ENCODE results near the gene RABGAP1L. TPM values are rescaled to one million over a fixed set of nuclear protein-coding genes. Genes with fewer than 3 reads are reported as not detected.

The RABGAP1L gene
- polyA plus RNA-seq, 3 donors: 35.2 to 75.3 (median 63.3) TPM

DNA sequence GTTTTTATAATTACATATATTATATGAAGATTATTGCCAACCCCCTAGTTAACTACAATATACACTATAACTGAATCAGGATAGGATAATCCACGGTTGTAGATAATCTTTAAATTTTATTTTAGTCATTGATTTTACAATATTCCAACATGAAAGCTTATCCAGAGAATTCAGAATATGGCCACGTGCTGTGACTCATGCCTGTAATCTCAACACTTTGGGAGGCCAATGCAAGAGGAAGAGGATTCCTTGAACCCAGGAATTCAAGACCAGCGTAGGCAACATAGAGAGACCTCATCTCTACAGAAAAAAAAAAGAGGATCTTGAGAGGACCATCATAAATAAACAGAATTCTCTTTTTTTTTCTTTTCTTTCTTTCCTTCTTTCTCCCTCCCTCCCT is 720.9 kb downstream of the RABGAP1L start:
- intact Hi-C loops (cut with micrococcal nuclease): no loop called here
- TF ChIP-seq, protein P1, sequence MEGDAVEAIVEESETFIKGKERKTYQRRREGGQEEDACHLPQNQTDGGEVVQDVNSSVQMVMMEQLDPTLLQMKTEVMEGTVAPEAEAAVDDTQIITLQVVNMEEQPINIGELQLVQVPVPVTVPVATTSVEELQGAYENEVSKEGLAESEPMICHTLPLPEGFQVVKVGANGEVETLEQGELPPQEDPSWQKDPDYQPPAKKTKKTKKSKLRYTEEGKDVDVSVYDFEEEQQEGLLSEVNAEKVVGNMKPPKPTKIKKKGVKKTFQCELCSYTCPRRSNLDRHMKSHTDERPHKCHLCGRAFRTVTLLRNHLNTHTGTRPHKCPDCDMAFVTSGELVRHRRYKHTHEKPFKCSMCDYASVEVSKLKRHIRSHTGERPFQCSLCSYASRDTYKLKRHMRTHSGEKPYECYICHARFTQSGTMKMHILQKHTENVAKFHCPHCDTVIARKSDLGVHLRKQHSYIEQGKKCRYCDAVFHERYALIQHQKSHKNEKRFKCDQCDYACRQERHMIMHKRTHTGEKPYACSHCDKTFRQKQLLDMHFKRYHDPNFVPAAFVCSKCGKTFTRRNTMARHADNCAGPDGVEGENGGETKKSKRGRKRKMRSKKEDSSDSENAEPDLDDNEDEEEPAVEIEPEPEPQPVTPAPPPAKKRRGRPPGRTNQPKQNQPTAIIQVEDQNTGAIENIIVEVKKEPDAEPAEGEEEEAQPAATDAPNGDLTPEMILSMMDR (IDR thresholded peaks at IDR 0.05): no peak
- no CpG with 5 or more reads among the region's 3 CpGs for WGBS (ENCODE audit: insufficient coverage)

DNA sequence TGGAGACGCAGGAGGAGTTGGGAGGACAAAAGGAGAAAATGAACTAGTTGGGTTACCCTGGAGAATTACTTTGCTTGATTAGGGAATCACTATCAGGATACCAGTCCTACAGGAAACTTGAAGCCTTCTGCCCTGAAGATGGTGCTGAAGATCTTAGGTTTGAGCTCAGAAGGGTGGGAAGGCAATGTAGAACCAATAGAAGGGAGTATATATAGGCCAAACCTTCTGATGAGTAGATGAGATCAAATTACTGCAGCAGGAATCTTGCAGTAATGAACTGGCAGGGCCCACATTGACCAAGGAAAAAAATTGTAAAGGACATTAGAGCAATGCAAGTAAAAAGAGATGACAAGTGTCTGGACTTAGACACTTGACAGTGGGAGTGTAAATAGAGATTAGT is 724.1 kb downstream of the RABGAP1L start:
- Mint-ChIP-seq H3K27me3 (ENCODE audit: low read depth in 3 of 3) (no peaks in the 10 kb centered on the region), H3K4me3 (no peak overlapping the region), H3K36me3 (peaks cover 0 to 9% of the 10 kb centered on the region in 2 donors), H3K27ac (peak overlapping the region in 2 of 7 donors; percentile 5 to 10), H3K4me1 (peaks cover 17% of the 10 kb centered on the region), H3K9me3 (peaks cover 0 to 2% (median 0%) of the 10 kb centered on the region in 7 donors)
- 100% methylated on average over 1 of the region's 1 CpG for WGBS (ENCODE audit: insufficient coverage)
- H3K4me1 ChIP-seq (ENCODE audit: control insufficient read depth in 1 of 2, insufficient read depth in 2 of 2, low read length in 2 of 2): peaks cover 4 to 15% of the 10 kb centered on the region in 2 donors
- H3K9ac ChIP-seq (ENCODE audit: insufficient read depth, low read length, poor library complexity, severe bottlenecking): no peak overlapping the region
- peak overlapping the region in 1 of 2 donors; percentile 9 for H3K27ac ChIP-seq (ENCODE audit: low read depth in 1 of 2, low read length in 2 of 2)
- H3K36me3 ChIP-seq (replicated peaks in 1 of 2; ENCODE audit: control insufficient read depth in 1 of 2, insufficient read depth in 2 of 2, low read length in 2 of 2): no peaks in the 10 kb centered on the region
- no peak overlapping the region for H3K4me2 ChIP-seq (replicated peaks; ENCODE audit: extremely low read depth, low read length, poor library complexity, severe bottlenecking)
- no peaks in the 10 kb centered on the region for H3K9me3 ChIP-seq (replicated peaks in 1 of 2; ENCODE audit: control insufficient read depth in 1 of 2, insufficient read depth in 1 of 2, low read length in 2 of 2)
- no peaks in the 10 kb centered on the region for H3K79me2 ChIP-seq (ENCODE audit: insufficient read depth, low read length)
- no peak for DNase-seq
- H2AFZ ChIP-seq (ENCODE audit: insufficient read depth, low read depth, low read length, poor library complexity, severe bottlenecking): no peak overlapping the region
- H4K20me1 ChIP-seq (ENCODE audit: insufficient read depth, low read length): no peaks in the 10 kb centered on the region
- TF ChIP-seq, protein P1 (IDR thresholded peaks at IDR 0.05): no peak
- no peak overlapping the region for H3K4me3 ChIP-seq (replicated peaks in 1 of 3; ENCODE audit: low read depth in 2 of 3, low read length in 3 of 3)
- no peaks in the 10 kb centered on the region for H3K27me3 ChIP-seq (ENCODE audit: control insufficient read depth in 2 of 2, insufficient read depth in 2 of 2, low read length in 2 of 2)
- intact Hi-C loops (cut with micrococcal nuclease): no loop called here

More for the DNA sequence above, 720.9 kb downstream of the RABGAP1L start:
- no peak overlapping the region for H2AFZ ChIP-seq (ENCODE audit: insufficient read depth, low read depth, low read length, poor library complexity, severe bottlenecking)
- no peak overlapping the region for H3K27ac ChIP-seq (ENCODE audit: low read depth in 1 of 2, low read length in 2 of 2)
- peaks cover 24% of the 10 kb centered on the region for H3K4me1 Mint-ChIP-seq
- no peaks in the 10 kb centered on the region for H4K20me1 ChIP-seq (ENCODE audit: insufficient read depth, low read length)
- peaks cover 2 to 9% of the 10 kb centered on the region in 2 donors for H3K36me3 Mint-ChIP-seq
- no peaks in the 10 kb centered on the region for H3K9me3 Mint-ChIP-seq
- H3K9me3 ChIP-seq (replicated peaks in 1 of 2; ENCODE audit: control insufficient read depth in 1 of 2, insufficient read depth in 1 of 2, low read length in 2 of 2): no peaks in the 10 kb centered on the region
- H3K27me3 Mint-ChIP-seq (ENCODE audit: low read depth in 3 of 3): peaks cover 0 to 2% (median 0%) of the 10 kb centered on the region in 3 donors
- no peaks in the 10 kb centered on the region for H3K27me3 ChIP-seq (ENCODE audit: control insufficient read depth in 2 of 2, insufficient read depth in 2 of 2, low read length in 2 of 2)
- peaks cover 10 to 20% of the 10 kb centered on the region in 2 donors for H3K4me1 ChIP-seq (ENCODE audit: control insufficient read depth in 1 of 2, insufficient read depth in 2 of 2, low read length in 2 of 2)
- H3K4me3 ChIP-seq (replicated peaks in 1 of 3; ENCODE audit: low read depth in 2 of 3, low read length in 3 of 3): no peak overlapping the region
- H3K9ac ChIP-seq (ENCODE audit: insufficient read depth, low read length, poor library complexity, severe bottlenecking): no peak overlapping the region
- H3K79me2 ChIP-seq (ENCODE audit: insufficient read depth, low read length): no peaks in the 10 kb centered on the region
- H3K4me3 Mint-ChIP-seq: no peak overlapping the region
- DNase-seq: no peak
- no peak overlapping the region for H3K27ac Mint-ChIP-seq
- no peak overlapping the region for H3K4me2 ChIP-seq (replicated peaks; ENCODE audit: extremely low read depth, low read length, poor library complexity, severe bottlenecking)
- H3K36me3 ChIP-seq (replicated peaks in 1 of 2; ENCODE audit: control insufficient read depth in 1 of 2, insufficient read depth in 2 of 2, low read length in 2 of 2): no peaks in the 10 kb centered on the region

Measured in CD14-positive monocyte (primary cell).